ENCODE results near the gene PSME2. TPM values are rescaled to one million over a fixed set of nuclear protein-coding genes. Genes with fewer than 3 reads are reported as not detected.

Gene PSME2
- total and polyA plus RNA-seq, 2 of the 13 experiments (the other 11 are each of a cell fraction or from before 2014, with no cell fraction given), result 332 to 716 TPM

DNA sequence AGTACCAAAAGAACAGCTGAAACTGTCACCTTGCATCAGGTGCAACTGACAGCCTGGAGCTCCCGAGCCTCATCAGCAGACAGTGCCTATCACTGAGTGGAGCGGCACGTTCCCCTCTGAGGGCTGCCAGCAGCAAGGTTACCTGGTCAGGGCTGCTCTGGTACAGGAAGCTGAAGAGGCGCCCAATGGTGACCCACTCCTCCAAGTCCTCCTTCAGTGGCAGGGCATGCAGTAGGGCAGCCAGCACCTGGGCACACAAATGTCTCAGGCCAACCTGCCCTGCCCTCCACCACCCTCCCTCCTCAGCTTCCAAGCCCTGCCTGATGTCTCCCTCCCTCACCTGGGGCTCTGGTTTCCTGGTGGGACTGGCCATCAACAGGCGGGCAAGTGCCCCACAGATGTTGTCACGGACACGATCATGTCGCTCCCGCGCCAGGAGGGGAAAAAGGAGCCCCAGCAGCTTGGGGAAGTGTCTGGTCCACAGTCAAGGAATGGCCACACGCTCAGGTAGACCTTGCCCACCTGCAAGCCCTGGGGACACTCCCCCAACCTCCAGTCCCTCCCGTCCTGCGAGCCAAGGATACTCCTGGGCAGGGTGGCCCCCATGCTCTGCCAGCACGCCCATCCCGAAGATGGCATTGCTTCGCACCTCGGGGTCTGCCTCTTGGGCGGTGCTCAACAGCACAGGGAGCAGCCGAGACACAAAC is 35.1 kb upstream of the PSME2 start:
- H3K4me1 ChIP-seq (ENCODE audit: insufficient read depth, low read length), result no peaks in the 10 kb centered on the region
- H3K27me3 ChIP-seq (ENCODE audit: control insufficient read depth in 1 of 2, insufficient read depth in 2 of 2, low read length in 2 of 2), result no peaks in the 10 kb centered on the region
- H2AFZ ChIP-seq (ENCODE audit: low read length), result no peak overlapping the region
- peaks cover 82 to 88% of the 10 kb centered on the region in 2 experiments for H3K36me3 ChIP-seq (replicated peaks in 1 of 2; ENCODE audit: control insufficient read depth in 1 of 2, insufficient read depth in 2 of 2, low read length in 2 of 2)
- H3K27ac ChIP-seq (ENCODE audit: extremely low read length, insufficient read depth, low read length), result no peak overlapping the region
- no peak overlapping the region for H3K4me3 ChIP-seq (replicated peaks in 1 of 3; ENCODE audit: insufficient read depth in 1 of 3, low read depth in 2 of 3, low read length in 3 of 3)
- ChIA-PET POLR2A (interaction anchor here (0.7 to 8.1 kb wide), 15 partner anchors 7 to 123 kb away, joined by 3 to 65 read pairs (median 5); partner anchors contain the start of genes CHMP4A, DCAF11, IPO4 and IRF9), CTCF (ENCODE audit: low intra/inter-chr PET ratio, low total read pairs) (no interaction called here)
- 95% methylated on average over 19 of the region's 19 CpGs for WGBS (ENCODE audit: low lambda C conversion rate)
- no peaks in the 10 kb centered on the region for H3K9me3 ChIP-seq (ENCODE audit: low read length)
- FAIRE-seq (no peak), DNase-seq (ENCODE audit: low spot score) (no peak), ATAC-seq (no peak)
- in situ Hi-C loops (cut with HindIII; ENCODE audit: extremely low pct_ligation_motif_present, low pct_unique_long_range_greater_than_20kb), result no loop called here
- no TSS peak for BruUV-seq (replicated peaks)
- no peak overlapping the region for H3K9ac ChIP-seq (ENCODE audit: insufficient read depth, low read depth, low read length)
- intact Hi-C loops (cut with micrococcal nuclease; ENCODE audit: unreplicated experiment), result no loop called here
- no peak overlapping the region for H3K4me2 ChIP-seq (ENCODE audit: low read depth, low read length)
- H4K20me1 ChIP-seq (ENCODE audit: insufficient read depth, low read length), result no peaks in the 10 kb centered on the region
- H3K79me2 ChIP-seq (ENCODE audit: insufficient read depth, low read length), result no peaks in the 10 kb centered on the region
- peak; percentile 59 for TF ChIP-seq RBFOX2 (IDR thresholded peaks at IDR 0.05; ENCODE audit: low read depth, low read length)
- no peak for TF ChIP-seq ATF7 (IDR thresholded peaks at IDR 0.05)
- 0 out of 2 replicates have a peak, but pooled peaks have one; percentile 32 for TF ChIP-seq ATF7 (CRISPR knock-in tag; IDR thresholded peaks at IDR 0.05)
- no peak for TF ChIP-seq SMAD1 (CRISPR knock-in tag; IDR thresholded peaks at IDR 0.05; ENCODE audit: borderline replicate concordance, low read depth)
- TF ChIP-seq AGO2 (optimal IDR thresholded peaks at IDR 0.05; ENCODE audit: low read depth, low read length), result peak; percentile 97
- TF ChIP-seq, protein P1, sequence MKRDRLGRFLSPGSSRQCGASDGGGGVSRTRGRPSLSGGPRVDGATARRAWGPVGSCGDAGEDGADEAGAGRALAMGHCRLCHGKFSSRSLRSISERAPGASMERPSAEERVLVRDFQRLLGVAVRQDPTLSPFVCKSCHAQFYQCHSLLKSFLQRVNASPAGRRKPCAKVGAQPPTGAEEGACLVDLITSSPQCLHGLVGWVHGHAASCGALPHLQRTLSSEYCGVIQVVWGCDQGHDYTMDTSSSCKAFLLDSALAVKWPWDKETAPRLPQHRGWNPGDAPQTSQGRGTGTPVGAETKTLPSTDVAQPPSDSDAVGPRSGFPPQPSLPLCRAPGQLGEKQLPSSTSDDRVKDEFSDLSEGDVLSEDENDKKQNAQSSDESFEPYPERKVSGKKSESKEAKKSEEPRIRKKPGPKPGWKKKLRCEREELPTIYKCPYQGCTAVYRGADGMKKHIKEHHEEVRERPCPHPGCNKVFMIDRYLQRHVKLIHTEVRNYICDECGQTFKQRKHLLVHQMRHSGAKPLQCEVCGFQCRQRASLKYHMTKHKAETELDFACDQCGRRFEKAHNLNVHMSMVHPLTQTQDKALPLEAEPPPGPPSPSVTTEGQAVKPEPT (CRISPR knock-in tag; IDR thresholded peaks at IDR 0.05; ENCODE audit: low read depth), result 0 out of 2 replicates have a peak, but pooled peaks have one; percentile 30
- TF ChIP-seq GTF3A (CRISPR knock-in tag; conservative IDR thresholded peaks at IDR 0.05), result 0 out of 2 replicates have a peak, but pooled peaks have one; percentile 45
- TF ChIP-seq HIVEP1 (CRISPR knock-in tag; IDR thresholded peaks at IDR 0.05), result 0 out of 2 replicates have a peak, but pooled peaks have one; percentile 22
- 0 out of 2 replicates have a peak, but pooled peaks have one; percentile 22 for TF ChIP-seq BORCS8-MEF2B (CRISPR knock-in tag; IDR thresholded peaks at IDR 0.05)
- TF ChIP-seq ZNF687 (CRISPR knock-in tag; IDR thresholded peaks at IDR 0.05), result peak; percentile 31; the same call in 1 of the 2 replicates
- TF ChIP-seq ZNF224 (CRISPR knock-in tag; IDR thresholded peaks at IDR 0.05), result no peak
- 0 out of 4 replicates have a peak, but pooled peaks of 1 of the 2 experiments have one; percentile 25 for TF ChIP-seq POLR2A (IDR thresholded peaks at IDR 0.05; ENCODE audit: insufficient read depth in 1 of 2, low read depth in 2 of 2, low read length in 2 of 2)
